Ecto neural progenitor cell (in vitro differentiated cells): Measurements from ENCODE around the gene CDC37L1.
"Not testable (repeated sequence)": the region's sequence is repeated elsewhere in the genome, so short reads cannot be mapped to it uniquely, and the experiment has no call there.

Source experiments
- DNase-seq: peaks from one replicate; pipeline ENCODE4 v3.0.0-alpha.2; 2018; ENCODE audit warnings: low spot score

Gene CDC37L1

DNA sequence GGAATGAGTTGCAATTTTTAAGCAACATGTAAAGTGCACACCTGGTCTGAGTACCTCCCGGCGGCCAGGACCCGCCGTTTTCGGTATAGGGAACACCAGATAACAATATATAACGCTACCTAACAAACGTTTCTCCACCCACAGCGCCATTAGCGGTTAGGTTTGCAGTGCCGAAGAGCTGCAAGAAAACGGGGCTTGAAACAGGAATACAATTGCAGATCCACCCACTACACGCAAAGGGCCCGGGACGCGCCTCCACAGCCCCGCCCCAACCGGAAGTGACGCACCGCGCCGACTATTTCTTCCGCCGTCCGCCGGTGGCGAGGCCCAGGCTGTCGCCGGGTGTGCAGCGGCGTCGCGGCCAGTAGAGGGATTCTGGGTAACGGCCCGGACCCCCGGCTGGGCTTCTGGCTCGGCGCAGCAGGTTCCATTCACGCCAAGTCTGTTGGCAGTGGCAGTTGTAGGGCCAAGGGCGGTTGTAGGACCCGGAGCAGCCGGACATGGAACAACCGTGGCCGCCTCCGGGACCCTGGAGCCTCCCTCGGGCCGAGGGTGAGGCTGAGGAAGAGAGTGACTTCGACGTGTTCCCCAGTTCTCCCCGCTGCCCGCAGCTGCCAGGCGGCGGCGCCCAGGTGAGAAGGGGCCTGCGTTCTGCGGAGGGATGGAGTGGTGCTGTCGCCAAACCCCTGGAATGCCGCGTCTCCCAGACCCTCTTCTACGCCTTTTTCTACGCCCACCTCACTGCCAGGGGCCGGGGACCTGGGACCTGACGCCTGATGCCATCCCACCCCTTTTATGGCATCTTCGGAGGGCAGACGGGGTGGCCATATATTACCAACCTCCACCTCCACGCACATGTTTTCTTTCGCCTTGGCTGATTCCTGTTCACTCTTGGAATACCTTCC, at the start of gene CDC37L1:
Gene CDC37L1 (plus strand): TSS at position 302 of the 905 bp plus-strand sequence. CDS start 199 bp downstream, at position 501.
- peak; percentile 98 for DNase-seq

DNA sequence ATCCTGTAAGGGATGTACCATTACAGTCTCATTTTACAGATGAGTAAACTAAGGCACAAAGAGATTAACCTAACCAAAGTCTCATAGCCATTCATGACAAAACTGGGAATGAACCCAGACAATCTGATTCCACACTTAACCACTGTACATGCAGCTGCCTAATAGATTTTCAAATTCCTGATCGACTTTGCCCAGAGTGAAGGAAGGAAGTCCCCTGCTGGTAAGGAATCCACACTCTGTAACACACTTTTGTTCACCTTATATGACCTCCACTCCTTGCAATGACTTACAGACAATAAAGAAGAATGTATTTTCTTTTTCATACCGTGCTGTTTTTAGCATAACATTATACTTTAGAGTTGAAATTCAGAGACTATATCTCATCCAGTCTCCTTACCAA, 48.5 kb upstream of the CDC37L1 start:
- DNase-seq, result no peak

DNA sequence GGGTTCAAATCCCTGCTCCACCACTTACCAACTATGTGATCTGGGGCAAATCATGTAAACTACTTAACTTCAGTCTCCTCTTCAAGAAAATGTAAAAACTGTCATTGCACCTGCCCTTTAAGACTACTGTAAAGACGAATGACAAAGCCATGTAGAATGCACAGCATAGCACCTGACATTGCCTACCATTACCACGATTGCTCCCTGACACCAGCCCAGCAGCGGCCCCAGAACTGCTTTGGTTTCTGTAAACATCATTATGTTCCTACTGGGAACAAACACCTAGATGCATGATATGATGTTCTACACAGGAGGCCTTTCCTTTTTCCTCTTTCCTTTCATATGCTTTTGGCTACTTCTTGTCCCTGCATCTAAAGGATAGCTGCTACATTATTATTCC, 40.4 kb upstream of the CDC37L1 start:
- DNase-seq, result no peak

DNA sequence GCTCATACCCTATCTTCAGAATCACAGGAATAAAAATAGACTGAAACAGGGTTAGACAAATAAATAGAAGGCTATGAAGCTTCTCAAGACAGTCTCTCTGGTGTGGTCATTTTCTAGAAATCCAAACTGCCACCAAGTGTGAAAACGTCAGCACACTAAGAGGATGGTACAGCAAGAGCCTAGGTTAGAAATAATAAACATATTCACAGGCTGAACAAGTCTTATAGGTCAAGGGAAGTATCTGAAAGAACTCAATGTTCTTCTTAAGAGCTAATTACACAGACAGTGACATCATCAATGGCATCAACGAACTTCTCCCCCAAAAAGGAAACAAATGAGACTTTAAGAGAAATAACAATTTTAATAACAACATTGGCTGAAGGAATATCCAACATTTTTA, 39.9 kb upstream of the CDC37L1 start:
- no peak for DNase-seq

DNA sequence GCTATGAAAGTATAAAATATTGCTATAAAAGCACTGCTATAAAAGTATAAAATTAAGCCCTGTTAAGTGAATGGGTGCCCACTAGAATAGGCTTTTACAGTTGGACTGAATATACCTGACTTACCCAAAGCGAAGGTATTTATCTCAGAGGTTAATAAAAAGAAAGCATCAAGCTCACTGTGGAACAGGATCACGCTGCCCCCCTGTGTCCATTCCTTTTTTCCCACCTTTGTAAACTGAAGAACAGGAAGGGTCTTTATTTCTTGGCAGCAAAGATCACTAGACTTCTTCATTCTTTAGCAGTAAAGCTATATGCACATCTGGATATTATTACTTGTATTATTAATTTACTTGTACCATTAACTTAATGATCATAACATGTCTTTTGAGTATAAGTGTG, 39.3 kb upstream of the CDC37L1 start:
- DNase-seq, result no peak

DNA sequence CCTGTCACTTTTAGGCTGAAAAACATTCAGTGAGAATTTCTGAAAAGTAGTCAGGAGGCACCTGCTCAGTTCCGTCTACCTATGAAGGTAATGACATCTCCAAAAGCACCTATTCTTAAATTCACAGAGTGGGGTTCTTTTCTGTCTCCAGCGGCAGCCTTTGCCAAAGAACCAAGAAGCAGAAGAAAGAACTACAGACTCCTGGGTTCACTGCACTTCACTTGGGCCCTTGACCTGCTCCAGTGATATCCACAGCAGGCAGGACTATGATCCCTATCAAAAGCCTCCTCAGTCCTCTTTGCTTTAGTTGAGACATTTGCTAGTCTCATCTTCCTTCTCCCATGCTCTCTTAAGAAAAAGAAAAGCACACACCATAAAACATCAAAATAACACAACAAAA, 37.0 kb upstream of the CDC37L1 start:
- DNase-seq, result no peak

DNA sequence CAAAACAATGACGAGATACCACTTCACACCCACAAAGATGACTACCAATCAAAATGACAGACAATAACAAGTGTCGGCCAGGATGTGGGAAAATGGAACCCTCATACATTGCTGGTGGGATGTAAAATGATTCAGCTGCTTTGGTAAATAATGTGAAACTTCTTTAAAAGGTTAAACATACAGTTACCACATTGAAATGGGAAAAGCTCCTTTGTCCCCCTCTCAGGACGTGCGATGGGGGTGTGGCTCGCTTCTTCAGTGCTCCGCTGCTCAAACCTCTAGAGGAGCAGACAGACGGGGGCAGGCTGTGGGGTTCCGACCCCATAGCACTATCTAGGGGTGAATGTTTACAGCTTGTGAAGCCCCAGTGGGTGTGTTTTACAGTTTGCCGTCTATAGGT, 25.3 kb upstream of the CDC37L1 start:
- no peak for DNase-seq

DNA sequence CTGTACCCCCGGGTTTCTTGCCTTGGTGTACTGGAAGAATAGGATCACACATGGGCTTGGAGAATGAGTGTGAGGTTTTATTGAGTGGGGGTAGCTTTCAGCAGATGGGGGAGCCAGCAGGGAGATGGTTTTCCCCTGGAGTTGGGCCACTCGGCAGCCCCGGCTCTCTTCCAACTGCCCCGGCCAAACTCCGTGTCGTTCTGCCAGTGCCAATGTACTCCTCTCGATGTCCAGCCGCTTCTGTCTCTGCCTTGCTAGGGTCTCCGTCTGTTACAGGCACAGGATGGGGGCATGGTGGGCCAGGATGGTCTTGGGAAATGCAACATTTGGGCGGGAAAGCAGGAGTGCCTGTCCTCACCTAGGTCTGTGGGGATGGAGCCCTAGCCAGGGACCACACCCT, 24.8 kb upstream of the CDC37L1 start:
- no peak for DNase-seq

DNA sequence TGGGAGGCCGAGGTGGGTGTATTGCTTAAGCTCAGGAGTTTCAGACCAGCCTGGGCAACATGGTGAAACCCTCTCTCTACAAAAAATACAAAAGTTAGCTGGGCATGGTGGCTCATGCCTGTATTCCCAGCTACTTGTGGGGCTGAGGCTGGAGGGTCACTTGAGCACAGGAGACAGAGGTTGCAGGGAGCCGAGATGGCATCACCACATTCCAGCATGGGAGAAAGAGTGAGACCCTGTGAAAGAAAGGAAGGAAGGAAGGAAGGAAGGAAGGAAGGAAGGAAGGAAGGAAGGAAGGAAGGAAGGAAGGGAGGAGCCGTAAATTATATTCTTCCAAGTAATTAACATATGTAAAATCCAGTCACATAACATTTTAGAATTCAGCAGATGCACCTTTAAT, 23.2 kb upstream of the CDC37L1 start:
- DNase-seq, result not testable (repeated sequence)

DNA sequence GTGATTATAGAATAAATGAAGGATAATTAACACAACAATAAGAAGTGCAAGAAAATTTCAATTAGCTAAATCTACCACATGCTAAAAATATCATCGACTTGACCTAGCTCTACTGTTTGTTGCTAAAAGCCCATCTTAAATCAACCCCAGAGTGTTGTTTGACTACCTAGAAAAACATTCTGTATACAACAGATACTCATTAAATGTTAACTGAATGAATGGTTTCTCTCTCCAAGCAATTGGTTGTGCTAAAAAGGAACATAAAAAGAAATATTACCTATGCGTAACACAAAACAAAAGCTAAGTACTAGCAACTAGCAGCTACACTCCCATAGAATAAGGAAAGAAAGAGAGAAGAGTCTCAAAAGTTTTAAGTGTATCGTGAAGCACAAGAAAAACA, 22.7 kb upstream of the CDC37L1 start:
- no peak for DNase-seq

DNA sequence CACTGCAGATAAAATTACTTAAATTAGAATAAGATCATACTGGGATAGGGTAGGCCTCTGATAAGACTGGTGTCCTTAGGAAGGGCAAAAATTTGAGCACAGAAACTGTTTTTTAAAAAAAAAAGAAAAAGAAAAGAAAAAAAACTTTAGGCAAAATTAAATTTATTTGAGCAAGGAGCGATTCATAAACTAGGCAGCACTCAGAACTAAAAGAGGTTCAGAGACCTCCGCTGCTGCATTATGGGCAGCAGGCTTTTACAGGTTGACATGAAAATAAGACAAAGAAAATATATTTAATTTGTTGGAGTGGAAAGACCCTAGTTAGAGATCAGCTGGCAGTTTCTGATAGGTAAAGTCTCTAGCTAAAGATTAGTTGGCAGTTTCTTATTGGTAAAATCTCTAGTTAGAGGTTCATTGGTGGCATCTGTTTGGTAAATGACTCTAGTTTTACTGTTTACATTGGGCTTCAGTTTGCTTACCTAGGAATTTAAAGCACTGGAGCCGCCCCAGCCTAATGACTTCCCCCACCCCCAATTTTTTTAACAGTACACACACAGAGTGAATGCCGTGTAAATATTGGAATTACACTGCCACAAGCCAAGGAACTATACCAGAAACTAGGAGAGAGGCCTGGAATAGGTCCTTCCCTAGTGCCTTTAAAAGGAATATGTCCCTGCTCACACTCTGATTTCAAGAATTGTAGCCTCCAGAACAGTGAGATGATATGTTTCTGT, 21.8 kb upstream of the CDC37L1 start:
- no peak for DNase-seq

DNA sequence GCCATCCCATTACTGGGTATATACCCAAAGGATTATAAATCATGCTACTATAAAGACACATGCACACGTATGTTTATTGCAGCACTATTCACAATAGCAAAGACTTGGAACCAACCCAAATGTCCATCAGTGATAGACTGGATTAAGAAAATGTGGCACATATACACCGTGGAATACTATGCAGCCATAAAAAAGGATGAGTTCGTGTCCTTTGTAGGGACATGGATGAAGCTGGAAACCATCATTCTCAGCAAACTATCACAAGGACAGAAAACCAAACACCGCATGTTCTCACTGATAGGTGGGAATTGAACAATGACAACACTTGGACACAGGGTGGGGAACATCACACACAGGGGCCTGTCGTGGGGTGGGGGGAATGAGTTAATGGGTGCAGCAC, 18.7 kb upstream of the CDC37L1 start:
- DNase-seq, result not testable (repeated sequence)

DNA sequence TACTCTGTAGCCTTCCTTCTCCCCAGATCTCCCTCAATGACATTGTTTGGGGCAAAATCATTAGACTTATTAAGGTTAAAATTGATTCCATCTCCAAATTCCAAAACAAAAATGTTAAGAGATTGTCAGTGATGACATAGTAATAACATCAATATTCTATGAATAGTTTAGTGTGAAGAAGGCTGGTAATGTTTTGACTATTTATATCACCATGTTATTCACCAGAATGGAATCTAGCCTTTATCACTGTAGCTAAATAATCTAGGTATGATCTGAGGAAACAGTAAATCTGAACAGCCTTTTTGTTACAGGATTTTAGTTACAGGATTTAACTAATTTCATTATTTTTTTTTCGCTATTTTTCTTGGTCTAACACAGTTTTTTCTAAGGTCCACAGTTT, 18.2 kb upstream of the CDC37L1 start:
- DNase-seq, result no peak

DNA sequence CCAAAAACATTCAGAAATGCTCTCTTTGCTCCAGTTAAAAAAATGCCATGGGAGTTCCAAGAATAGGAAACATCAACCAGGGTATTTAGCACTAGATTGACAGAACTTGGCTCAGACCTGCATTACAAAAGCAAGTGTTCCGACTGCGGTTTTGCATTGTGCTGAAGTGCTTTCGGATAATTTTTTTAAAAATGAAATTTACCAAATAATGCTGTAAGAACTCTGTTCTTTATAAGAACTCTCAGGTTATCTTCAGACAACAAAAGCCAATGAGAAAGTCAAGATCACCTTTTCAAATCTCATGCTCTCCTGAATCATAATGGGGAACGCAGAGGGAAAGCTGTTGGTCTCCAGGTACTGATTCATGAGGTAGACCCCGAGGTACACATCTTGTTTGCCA, 17.8 kb upstream of the CDC37L1 start:
- no peak for DNase-seq

DNA sequence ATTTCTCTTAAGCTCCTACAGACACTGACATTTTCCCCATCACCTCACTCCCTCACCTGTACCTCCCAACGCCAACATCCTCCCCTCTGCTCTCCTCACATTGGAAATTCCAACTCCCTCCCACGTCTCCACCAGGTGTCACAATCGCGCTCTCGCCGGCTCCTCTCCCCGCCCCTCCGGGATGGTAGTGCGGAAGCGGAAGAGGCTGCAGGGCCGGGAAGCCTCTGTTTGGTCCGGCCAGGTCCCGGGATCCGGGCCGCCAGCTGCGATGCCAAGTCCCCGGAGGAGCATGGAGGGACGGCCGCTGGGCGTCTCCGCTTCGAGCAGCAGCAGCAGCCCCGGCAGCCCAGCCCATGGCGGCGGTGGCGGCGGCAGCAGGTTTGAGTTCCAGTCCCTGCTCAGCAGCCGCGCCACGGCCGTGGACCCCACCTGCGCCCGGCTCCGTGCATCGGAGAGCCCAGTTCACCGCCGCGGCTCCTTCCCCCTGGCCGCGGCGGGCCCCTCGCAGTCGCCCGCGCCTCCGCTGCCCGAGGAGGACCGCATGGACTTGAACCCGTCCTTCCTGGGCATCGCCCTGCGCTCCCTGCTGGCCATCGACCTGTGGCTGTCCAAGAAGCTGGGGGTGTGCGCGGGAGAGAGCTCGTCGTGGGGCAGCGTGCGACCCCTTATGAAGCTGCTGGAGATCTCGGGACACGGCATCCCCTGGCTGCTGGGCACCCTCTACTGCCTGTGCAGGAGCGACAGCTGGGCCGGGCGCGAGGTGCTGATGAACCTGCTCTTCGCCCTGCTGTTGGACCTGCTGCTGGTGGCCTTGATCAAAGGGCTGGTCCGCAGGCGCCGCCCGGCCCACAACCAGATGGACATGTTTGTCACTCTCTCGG, 17.0 kb upstream of the CDC37L1 start, which contains the start of gene PLPP6:
Gene PLPP6 (plus strand): TSS at position 187 of the 881 bp plus-strand sequence. CDS start 82 bp downstream, at position 269.
- peak; percentile 85 for DNase-seq

DNA sequence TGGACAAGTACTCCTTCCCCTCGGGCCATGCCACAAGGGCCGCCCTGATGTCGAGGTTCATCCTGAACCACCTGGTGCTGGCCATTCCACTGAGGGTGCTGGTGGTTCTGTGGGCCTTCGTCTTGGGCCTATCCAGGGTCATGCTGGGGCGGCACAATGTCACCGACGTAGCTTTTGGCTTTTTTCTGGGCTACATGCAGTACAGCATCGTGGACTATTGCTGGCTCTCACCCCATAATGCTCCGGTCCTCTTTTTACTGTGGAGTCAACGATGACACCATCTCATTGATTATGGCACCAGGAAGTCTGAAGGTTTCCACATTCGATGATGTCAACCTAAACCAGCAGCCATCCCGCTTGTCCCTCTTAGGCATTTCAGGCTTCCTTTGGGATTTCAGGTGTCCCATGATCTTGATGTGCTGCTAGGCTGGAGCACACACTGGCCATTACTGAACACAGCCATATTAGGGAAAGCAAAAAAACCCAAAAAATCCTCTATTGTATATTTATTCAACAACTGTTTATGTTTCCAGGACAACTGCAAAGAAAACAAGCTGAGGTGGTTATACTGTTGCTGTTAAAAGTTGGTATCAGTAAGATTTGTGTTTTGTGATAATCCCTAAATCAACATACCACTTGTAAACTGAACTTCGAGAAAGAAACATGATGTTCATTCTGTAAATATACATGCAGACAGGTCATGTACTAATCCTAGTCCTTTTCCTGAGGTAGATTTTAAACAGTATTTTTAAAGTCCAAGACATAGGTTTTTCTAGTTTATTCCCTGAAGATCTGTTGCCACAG, 16.2 kb upstream of the CDC37L1 start:
- DNase-seq, result no peak

DNA sequence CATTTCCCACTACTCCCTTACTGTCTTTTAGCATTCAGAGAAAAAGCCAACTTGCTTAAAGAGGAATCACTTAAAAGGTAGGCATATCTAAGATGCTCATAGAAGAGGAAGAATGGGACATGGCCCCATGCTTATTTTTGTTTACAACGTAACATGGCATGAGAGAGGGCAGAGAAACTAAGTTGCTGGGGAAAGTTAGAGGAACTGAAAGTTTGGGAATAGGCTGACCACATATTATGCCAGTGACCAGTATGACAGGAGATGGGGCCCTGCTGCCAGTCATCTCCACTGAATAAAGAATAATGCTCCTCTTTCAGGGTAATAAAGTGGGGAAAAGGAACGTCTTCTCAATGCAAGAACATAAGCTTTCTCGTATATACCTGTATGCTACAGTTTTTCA, 15.4 kb upstream of the CDC37L1 start:
- no peak for DNase-seq

DNA sequence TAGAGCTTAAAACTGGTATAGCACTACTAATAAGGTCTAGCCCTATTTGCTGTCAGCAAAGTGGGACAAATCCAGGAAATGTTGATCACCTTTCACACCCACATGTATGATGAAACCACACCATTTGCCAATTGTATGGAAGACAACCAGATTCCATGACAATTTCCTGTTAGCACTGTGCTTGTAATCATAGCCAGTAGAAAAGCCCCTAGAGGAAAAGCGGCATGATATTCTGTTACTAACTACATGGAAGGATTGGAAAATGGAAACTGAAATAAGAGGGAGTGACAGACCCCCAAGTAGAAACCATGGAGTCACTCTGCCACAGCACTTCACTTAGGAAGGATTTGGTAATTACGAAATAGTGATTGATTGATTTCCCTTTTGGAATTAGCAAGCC, 14.0 kb upstream of the CDC37L1 start:
- no peak for DNase-seq

DNA sequence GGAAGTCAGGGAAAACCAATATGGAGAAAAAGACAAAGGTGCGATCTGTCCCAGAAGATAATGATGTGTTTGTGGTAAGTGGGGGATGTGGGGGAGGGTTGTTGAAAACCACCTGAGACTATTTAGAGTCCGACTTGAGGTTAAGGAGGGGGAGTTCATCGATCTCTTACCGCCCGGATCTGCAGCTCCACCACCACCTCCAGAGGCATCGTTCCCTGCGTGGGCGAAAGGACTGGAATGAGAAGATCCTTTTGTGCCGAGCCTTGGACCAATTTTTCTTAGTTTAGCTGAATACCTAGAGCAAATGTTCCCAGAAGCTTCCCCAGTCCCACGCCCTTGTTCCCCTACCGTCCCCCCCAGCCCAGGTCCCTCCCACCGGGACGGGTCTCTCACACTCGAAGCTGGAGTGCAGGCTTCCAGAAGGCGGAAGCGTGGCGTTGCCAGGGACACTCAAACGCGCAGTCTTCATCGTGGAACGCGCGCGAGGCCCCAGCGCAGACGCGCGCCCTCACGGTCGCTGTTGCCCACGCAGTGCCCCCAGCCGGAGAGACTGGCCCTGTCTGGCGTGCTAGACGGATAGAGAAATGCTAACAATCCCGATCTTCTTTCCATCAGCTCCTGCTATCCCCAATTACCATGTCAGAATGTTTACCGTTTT, 13.2 kb upstream of the CDC37L1 start, which contains the start of gene SPATA6L:
Gene SPATA6L (minus strand): TSS at position 439 of the 658 bp plus-strand sequence. CDS start 230 bp downstream, at position 209.
- peak; percentile 54 for DNase-seq

DNA sequence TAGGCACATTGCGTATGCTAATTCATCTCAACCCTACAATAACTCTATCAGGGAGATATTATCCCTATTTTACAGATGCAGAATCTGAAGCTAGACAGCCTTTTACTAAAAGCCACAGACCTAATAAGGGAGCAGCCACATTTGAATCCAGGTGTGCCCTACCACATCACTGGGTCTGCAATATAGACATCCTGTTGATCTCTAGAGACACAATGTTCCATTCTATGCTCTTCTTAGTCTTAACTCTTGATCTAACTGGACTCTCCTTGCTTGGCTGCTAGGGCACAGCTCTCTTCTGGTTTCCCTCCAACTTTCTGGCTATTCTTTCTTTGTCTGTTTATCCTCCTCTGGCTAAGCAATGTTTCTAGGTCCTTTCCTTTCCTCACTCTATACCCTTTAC, 11.7 kb upstream of the CDC37L1 start:
- no peak for DNase-seq

DNA sequence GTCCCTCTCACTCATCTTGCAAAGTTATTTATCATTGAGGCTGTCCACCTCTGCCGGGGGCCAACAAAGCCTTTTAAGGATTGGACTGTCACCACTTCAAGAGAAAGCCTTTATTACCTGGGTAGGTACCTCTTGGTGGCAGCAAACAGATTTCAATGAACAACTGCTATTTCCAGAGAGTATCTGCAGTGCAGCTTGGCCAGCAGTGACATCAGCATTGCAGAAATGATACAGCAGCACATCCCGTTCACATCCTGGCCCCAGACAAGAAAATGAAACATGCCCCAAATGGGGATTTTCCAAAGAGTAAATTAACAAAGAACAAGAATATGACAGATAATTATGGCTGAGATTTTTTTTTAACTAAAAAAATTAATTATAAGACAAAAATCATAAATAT, 10.8 kb upstream of the CDC37L1 start:
- DNase-seq, result no peak
